H9 (cell line): Measurements from ENCODE around the gene CD81. TPM values are rescaled to one million over a fixed set of nuclear protein-coding genes. Genes with fewer than 3 reads are reported as not detected.

Source experiments
- DNase-seq: peaks from one replicate; pipeline ENCODE4 v3.0.0-alpha.2; 2017
- H2AFZ ChIP-seq: one replicate; pipeline ENCODE4 v1.6.1; 2013; ENCODE audit warnings: mild to moderate bottlenecking, low read length, control low read depth, moderate library complexity
- H2AK5ac ChIP-seq: 2 replicates; pipeline ENCODE4 v1.6.1; 2013; ENCODE audit warnings: low read length, control low read depth, mixed read lengths; ENCODE audit not compliant: insufficient read length
- H2BK120ac ChIP-seq: one replicate; pipeline ENCODE4 v1.6.1; 2013; ENCODE audit warnings: low read depth, mild to moderate bottlenecking, low read length, control low read depth, inconsistent platforms; ENCODE audit not compliant: poor library complexity, severe bottlenecking
- H2BK12ac ChIP-seq: 2 replicates; pipeline ENCODE4 v1.6.1; 2013; ENCODE audit warnings: low read length, control low read depth, mixed read lengths, low read depth; ENCODE audit not compliant: insufficient read length
- H2BK15ac ChIP-seq: 2 replicates; pipeline ENCODE4 v1.6.1; 2013; ENCODE audit warnings: low read depth, low read length, control low read depth
- H2BK20ac ChIP-seq: one replicate; pipeline ENCODE4 v1.6.1; 2013; ENCODE audit warnings: low read depth, mild to moderate bottlenecking, low read length, control low read depth, inconsistent platforms; ENCODE audit not compliant: poor library complexity, severe bottlenecking
- H2BK5ac ChIP-seq: 2 replicates; pipeline ENCODE4 v1.6.1; 2013; ENCODE audit warnings: low read length, control low read depth, mixed read lengths; ENCODE audit not compliant: insufficient read length
- H3K14ac ChIP-seq: 2 replicates; pipeline ENCODE4 v1.6.1; 2013; ENCODE audit warnings: low read length, control low read depth; ENCODE audit not compliant: insufficient read depth
- H3K18ac ChIP-seq: 2 replicates; pipeline ENCODE4 v1.6.1; 2013; ENCODE audit warnings: low read depth, mild to moderate bottlenecking, mixed read lengths, low read length, control low read depth; ENCODE audit not compliant: insufficient read length
- H3K23ac ChIP-seq: 2 replicates; pipeline ENCODE4 v1.6.1; 2013; ENCODE audit warnings: low read length, control low read depth, mixed read lengths, low read depth; ENCODE audit not compliant: insufficient read length
- H3K23me2 ChIP-seq: 2 replicates; pipeline ENCODE4 v1.6.1; 2013; ENCODE audit warnings: low read depth, mild to moderate bottlenecking, mixed read lengths, low read length, control low read depth; ENCODE audit not compliant: insufficient read length, poor library complexity, severe bottlenecking
- H3K27ac ChIP-seq: 2 replicates; pipeline ENCODE4 v1.5.1; 2013; ENCODE audit warnings: low read length, control low read depth, mixed read lengths, low read depth; ENCODE audit not compliant: insufficient read length
- H3K27me3 ChIP-seq: 2 replicates; pipeline ENCODE4 v1.6.1; 2013; ENCODE audit warnings: low read length, control low read depth, inconsistent platforms; ENCODE audit not compliant: insufficient read depth
- H3K4ac ChIP-seq: 2 replicates; pipeline ENCODE4 v1.6.1; 2013; ENCODE audit warnings: low read depth, mild to moderate bottlenecking, control low read depth, inconsistent platforms, low read length, moderate library complexity
- H3K4me1 ChIP-seq: 2 replicates; pipeline ENCODE4 v1.6.1; 2013; ENCODE audit warnings: low read length, control low read depth, inconsistent platforms; ENCODE audit not compliant: insufficient read depth
- H3K4me2 ChIP-seq: 2 replicates; pipeline ENCODE4 v1.6.1; 2013; ENCODE audit warnings: low read length, control low read depth, mixed read lengths; ENCODE audit not compliant: insufficient read length, insufficient read depth
- H3K56ac ChIP-seq: 2 replicates; pipeline ENCODE4 v1.6.1; 2013; ENCODE audit warnings: low read depth, mild to moderate bottlenecking, mixed read lengths, low read length, control low read depth; ENCODE audit not compliant: insufficient read length
- H3K79me1 ChIP-seq: 2 replicates; pipeline ENCODE4 v1.6.1; 2013; ENCODE audit warnings: low read depth, mild to moderate bottlenecking, moderate library complexity, low read length, control low read depth, inconsistent platforms; ENCODE audit not compliant: insufficient read depth, poor library complexity, severe bottlenecking
- H3K79me2 ChIP-seq: 2 replicates; pipeline ENCODE4 v1.6.1; 2013; ENCODE audit warnings: low read length, control low read depth, inconsistent platforms; ENCODE audit not compliant: insufficient read depth
- H3K9ac ChIP-seq: 2 replicates; pipeline ENCODE4 v1.6.1; 2013; ENCODE audit warnings: low read length, control low read depth, mixed read lengths; ENCODE audit not compliant: insufficient read length; ENCODE audit errors: extremely low read depth
- H3K9me3 ChIP-seq: one replicate; pipeline ENCODE4 v1.6.1; 2013; ENCODE audit warnings: low read depth, low read length, inconsistent platforms; ENCODE audit not compliant: control insufficient read depth
- H3T11ph ChIP-seq: one replicate; pipeline ENCODE4 v1.6.1; 2013; ENCODE audit warnings: mild to moderate bottlenecking, low read length, control low read depth, inconsistent platforms
- H4K20me1 ChIP-seq: one replicate; pipeline ENCODE4 v1.6.1; 2013; ENCODE audit not compliant: control insufficient read depth, insufficient read length, insufficient read depth
- H4K5ac ChIP-seq: 2 replicates; pipeline ENCODE4 v1.6.1; 2013; ENCODE audit warnings: low read depth, mild to moderate bottlenecking, mixed read lengths, low read length, control low read depth; ENCODE audit not compliant: insufficient read length
- H4K8ac ChIP-seq: replicated peaks from 2 replicates; pipeline ENCODE4 v1.6.1; 2013; ENCODE audit warnings: low read length, control low read depth, mixed read lengths, low read depth; ENCODE audit not compliant: insufficient read length
- H4K91ac ChIP-seq: 2 replicates; pipeline ENCODE4 v1.6.1; 2013; ENCODE audit warnings: low read depth, mild to moderate bottlenecking, moderate library complexity, mixed read lengths, low read length, control low read depth; ENCODE audit not compliant: insufficient read length
- H3K27ac Mint-ChIP-seq, 3 experiments: 2 replicates in 2 of 3; 3 replicates in 1 of 3; pipeline ENCODE4 v1.8.0; 2020 to 2021; ENCODE audit warnings: mixed read lengths in 3 of 3, mild to moderate bottlenecking in 1 of 3, moderate library complexity in 1 of 3
- H3K27me3 Mint-ChIP-seq: 2 replicates; pipeline ENCODE4 v1.8.0; 2021; ENCODE audit warnings: low read depth, mild to moderate bottlenecking, moderate library complexity, mixed read lengths
- H3K36me3 Mint-ChIP-seq, 3 experiments: 2 replicates in 2 of 3; 3 replicates in 1 of 3; pipeline ENCODE4 v1.8.0; 2020 to 2021; ENCODE audit warnings: low read depth in 3 of 3, mixed read lengths in 3 of 3; ENCODE audit not compliant: insufficient read depth in 1 of 3
- H3K4me1 Mint-ChIP-seq, 2 experiments: 2 replicates each; pipeline ENCODE4 v1.8.0; 2020; ENCODE audit warnings: mixed read lengths in 2 of 2
- H3K4me3 Mint-ChIP-seq, 2 experiments: 2 replicates in 1 of 2; 3 replicates in 1 of 2; pipeline ENCODE4 v1.8.0; 2020 to 2021; ENCODE audit warnings: mild to moderate bottlenecking in 2 of 2, mixed read lengths in 2 of 2, moderate library complexity in 1 of 2
- H3K9me3 Mint-ChIP-seq, 2 experiments: 2 replicates in 1 of 2; 3 replicates in 1 of 2; pipeline ENCODE4 v1.8.0; 2020; ENCODE audit warnings: mild to moderate bottlenecking in 2 of 2, mixed read lengths in 2 of 2, moderate library complexity in 1 of 2
- WGBS: extraction: QIAGEN DNeasy Blood & Tissue Kit; methylation state at CpG from one replicate; pipeline ENCODE4 v1.1.7; 2013; ENCODE audit warnings: missing lambda C conversion rate, low lambda C conversion rate, mixed read lengths; ENCODE audit not compliant: insufficient read length; ENCODE audit errors: extremely low coverage; 5-methylcytosine and 5-hydroxymethylcytosine counted together
- total RNA-seq: library from RNA; stranded (reverse); gene quantifications from 2 replicates; pipeline ENCODE4 v1.2.1, GENCODE V29; 2021
- TF ChIP-seq, protein P1 (sequence below): fragments of 200-600 bp; sonication (generic); conservative IDR thresholded peaks from 3 replicates; pipeline ENCODE4 v1.8.0; 2021; ENCODE audit warnings: antibody characterized with exemption, mild to moderate bottlenecking

The CD81 gene
- total RNA-seq, 1 experiment from 2014 or later = 246 TPM

DNA sequence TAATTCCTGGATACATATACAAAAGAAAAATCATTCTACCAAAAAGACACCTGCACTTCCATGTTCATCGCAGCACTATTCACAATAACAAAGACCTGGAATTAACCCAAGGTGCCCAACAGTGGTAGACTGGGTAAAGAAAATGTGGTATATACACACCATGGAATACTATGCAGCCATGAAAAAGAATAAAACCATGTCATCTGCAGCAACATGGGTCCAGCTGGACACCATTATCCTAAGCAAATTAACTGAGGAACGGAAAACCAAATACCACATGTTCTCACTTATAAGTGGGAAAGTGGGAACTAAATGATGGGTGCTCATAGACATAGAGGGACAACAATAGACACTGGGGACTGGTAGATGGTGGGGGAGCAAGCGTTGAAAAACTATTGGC is 62.7 kb downstream of the CD81 start:
- no peak overlapping the region for H3K56ac ChIP-seq

More for the DNA sequence above, 62.7 kb downstream of the CD81 start:
- H4K20me1 ChIP-seq = no peaks in the 10 kb centered on the region
- H3K23me2 ChIP-seq = peaks cover 4% of the 10 kb centered on the region
- no peak overlapping the region for H2BK5ac ChIP-seq
- WGBS = no CpG with 5 or more reads among the region's 3 CpGs
- no peaks in the 10 kb centered on the region for H3K4me1 ChIP-seq
- H4K8ac ChIP-seq = no peak overlapping the region
- H3K79me1 ChIP-seq = no peaks in the 10 kb centered on the region
- H2BK20ac ChIP-seq = no peak overlapping the region
- no peak overlapping the region for H3K4me3 Mint-ChIP-seq
- no peak overlapping the region for H3K23ac ChIP-seq
- no peak overlapping the region for H3K27ac ChIP-seq
- H3K36me3 Mint-ChIP-seq = no peaks in the 10 kb centered on the region
- H3K4me2 ChIP-seq = no peak overlapping the region
- no peak for DNase-seq
- peaks cover 4% of the 10 kb centered on the region; the same call in 1 of the 2 replicates for H3K27me3 ChIP-seq
- H3K4ac ChIP-seq = no peak overlapping the region
- H3T11ph ChIP-seq = no peak overlapping the region
- no peak overlapping the region for H2BK15ac ChIP-seq
- H3K79me2 ChIP-seq = no peaks in the 10 kb centered on the region
- no peak overlapping the region for H2BK120ac ChIP-seq
- H3K9me3 ChIP-seq = no peaks in the 10 kb centered on the region
- no peak overlapping the region for H3K27ac Mint-ChIP-seq
- no peak overlapping the region for H2BK12ac ChIP-seq
- H3K27me3 Mint-ChIP-seq = peaks cover 75% of the 10 kb centered on the region
- H3K18ac ChIP-seq = no peak overlapping the region
- H3K9ac ChIP-seq = no peak overlapping the region
- no peak overlapping the region for H2AK5ac ChIP-seq
- H3K14ac ChIP-seq = no peak overlapping the region
- H3K9me3 Mint-ChIP-seq = peaks cover 3 to 10% of the 10 kb centered on the region in 2 experiments; a peak in 3 of 5 replicates
- no peak overlapping the region for H4K5ac ChIP-seq
- no peak overlapping the region for H4K91ac ChIP-seq
- TF ChIP-seq, protein P1, sequence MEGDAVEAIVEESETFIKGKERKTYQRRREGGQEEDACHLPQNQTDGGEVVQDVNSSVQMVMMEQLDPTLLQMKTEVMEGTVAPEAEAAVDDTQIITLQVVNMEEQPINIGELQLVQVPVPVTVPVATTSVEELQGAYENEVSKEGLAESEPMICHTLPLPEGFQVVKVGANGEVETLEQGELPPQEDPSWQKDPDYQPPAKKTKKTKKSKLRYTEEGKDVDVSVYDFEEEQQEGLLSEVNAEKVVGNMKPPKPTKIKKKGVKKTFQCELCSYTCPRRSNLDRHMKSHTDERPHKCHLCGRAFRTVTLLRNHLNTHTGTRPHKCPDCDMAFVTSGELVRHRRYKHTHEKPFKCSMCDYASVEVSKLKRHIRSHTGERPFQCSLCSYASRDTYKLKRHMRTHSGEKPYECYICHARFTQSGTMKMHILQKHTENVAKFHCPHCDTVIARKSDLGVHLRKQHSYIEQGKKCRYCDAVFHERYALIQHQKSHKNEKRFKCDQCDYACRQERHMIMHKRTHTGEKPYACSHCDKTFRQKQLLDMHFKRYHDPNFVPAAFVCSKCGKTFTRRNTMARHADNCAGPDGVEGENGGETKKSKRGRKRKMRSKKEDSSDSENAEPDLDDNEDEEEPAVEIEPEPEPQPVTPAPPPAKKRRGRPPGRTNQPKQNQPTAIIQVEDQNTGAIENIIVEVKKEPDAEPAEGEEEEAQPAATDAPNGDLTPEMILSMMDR = no peak
- H2AFZ ChIP-seq = no peak overlapping the region
- no peaks in the 10 kb centered on the region for H3K4me1 Mint-ChIP-seq
